HepG2 (cell line): ENCODE measurements around the gene PRR36. TPM values are rescaled to one million over a fixed set of nuclear protein-coding genes. Genes with fewer than 3 reads are reported as not detected.

Experiments used
- ATAC-seq: fragments of 200-7000 bp; cut with Tn5 transposase; 3 replicates; pipeline ENCODE4 v1.9.1; 2020; ENCODE audit warnings: mild to moderate bottlenecking, moderate library complexity
- BruUV-seq: library from RNA; stranded (reverse); fragments of 400-500 nt; replicated peaks from 2 replicates; lab custom pipeline; 2021; lab: Mats Ljungman, UMichigan
- CTCF ChIA-PET: fragments of 300-600 bp; formaldehyde crosslinking; extraction: SDS; loops from one replicate; lab custom pipeline; 2021; ENCODE audit warnings: low total read pairs, inconsistent platforms, low intra/inter-chr PET ratio; lab: Yijun Ruan, JAX
- POLR2A ChIA-PET: fragments of 350-600 bp; sonication (Branson Sonifier 250); formaldehyde crosslinking; loops from one replicate; lab custom pipeline; 2020; ENCODE audit warnings: antibody characterized with exemption, inconsistent platforms; lab: Yijun Ruan, JAX
- DNase-seq: peaks from one replicate; pipeline ENCODE4 v3.0.0-alpha.2; 2015; ENCODE audit warnings: low spot score
- FAIRE-seq: peaks from 3 replicates; lab custom pipeline; 2011; peaks lifted over from hg19 to GRCh38; lab: Jason Lieb, UNC
- H2AFZ ChIP-seq: one replicate; pipeline ENCODE4 v1.6.1; 2011; ENCODE audit warnings: low read length, inconsistent platforms
- H3K27ac ChIP-seq: fragments of 300-600 bp; 3 replicates; pipeline ENCODE4 v1.8.0; 2011; ENCODE audit warnings: mixed run types, mild to moderate bottlenecking, mixed read lengths, low read length, inconsistent platforms; ENCODE audit not compliant: insufficient read depth; ENCODE audit errors: extremely low read length
- H3K27me3 ChIP-seq, 2 experiments: fragments of 200-600 bp in 1 of 2; 2 replicates in 1 of 2; 3 replicates in 1 of 2; pipeline versions ENCODE4 v1.6.0 to v1.8.0; 2011; ENCODE audit warnings: low read length in 2 of 2, mild to moderate bottlenecking in 2 of 2, moderate library complexity in 2 of 2, inconsistent platforms in 1 of 2; ENCODE audit not compliant: insufficient read depth in 2 of 2, control insufficient read depth in 1 of 2
- H3K36me3 ChIP-seq, 2 experiments: fragments of 200-600 bp in 1 of 2; replicated peaks in 1 of 2; 2 replicates in 1 of 2; 3 replicates in 1 of 2; pipeline versions ENCODE4 v1.5.1 to v1.8.0; 2011; ENCODE audit warnings: low read length in 2 of 2, inconsistent platforms in 1 of 2; ENCODE audit not compliant: insufficient read depth in 2 of 2, control insufficient read depth in 1 of 2
- H3K4me1 ChIP-seq: 2 replicates; pipeline ENCODE4 v1.5.1; 2012; ENCODE audit warnings: low read length, inconsistent platforms; ENCODE audit not compliant: insufficient read depth
- H3K4me2 ChIP-seq: 2 replicates; pipeline ENCODE4 v1.6.0; 2011; ENCODE audit warnings: low read depth, low read length, inconsistent platforms
- H3K4me3 ChIP-seq, 3 experiments: fragments of 200-600 bp in 1 of 3; sonication (generic), shearing (Covaris generic) in 1 of 3; replicated peaks in 1 of 3; 2 replicates each; pipeline ENCODE4 v1.5.1; 2011 to 2016; ENCODE audit warnings: low read length in 3 of 3, inconsistent platforms in 2 of 3, low read depth in 2 of 3, mild to moderate bottlenecking in 2 of 3, control low read depth in 1 of 3, mixed read lengths in 1 of 3; ENCODE audit not compliant: insufficient read depth in 1 of 3
- H3K79me2 ChIP-seq: one replicate; pipeline ENCODE4 v1.6.1; 2011; ENCODE audit warnings: low read length, inconsistent platforms; ENCODE audit not compliant: insufficient read depth
- H3K9ac ChIP-seq: 2 replicates; pipeline ENCODE4 v1.6.0; 2011; ENCODE audit warnings: mild to moderate bottlenecking, low read depth, low read length, inconsistent platforms; ENCODE audit not compliant: insufficient read depth
- H3K9me3 ChIP-seq: 2 replicates; pipeline ENCODE4 v1.5.1; 2012; ENCODE audit warnings: mild to moderate bottlenecking, low read length
- H4K20me1 ChIP-seq: 2 replicates; pipeline ENCODE4 v1.6.0; 2011; ENCODE audit warnings: inconsistent platforms, mild to moderate bottlenecking, low read length, moderate library complexity; ENCODE audit not compliant: insufficient read depth
- AGO1 ChIP-seq: fragments of 200-400 bp; formaldehyde crosslinking; IDR thresholded peaks from 2 replicates; pipeline ENCODE4 v1.6.1; 2017; ENCODE audit warnings: mild to moderate bottlenecking, low read depth, low read length, moderate library complexity; ENCODE audit not compliant: poor library complexity, severe bottlenecking
- AKAP8 ChIP-seq: sonication (generic); formaldehyde crosslinking; IDR thresholded peaks from 2 replicates; pipeline ENCODE4 v1.5.1; 2020; ENCODE audit warnings: mild to moderate bottlenecking, missing genetic modification reagents
- ARID2 ChIP-seq: sonication (generic); formaldehyde crosslinking; IDR thresholded peaks from 2 replicates; pipeline ENCODE4 v1.8.1; 2022; ENCODE audit warnings: mild to moderate bottlenecking, missing genetic modification reagents, borderline replicate concordance
- FOSL1 ChIP-seq: sonication (generic); formaldehyde crosslinking; IDR thresholded peaks from 2 replicates; pipeline ENCODE4 v1.9.0; 2021; ENCODE audit warnings: missing genetic modification reagents, borderline replicate concordance
- HNRNPL ChIP-seq: fragments of 200-400 bp; formaldehyde crosslinking; IDR thresholded peaks from 2 replicates; pipeline ENCODE4 v1.6.1; 2017; ENCODE audit warnings: mild to moderate bottlenecking, low read depth, low read length
- HOXA3 ChIP-seq: sonication (generic); formaldehyde crosslinking; IDR thresholded peaks from 2 replicates; pipeline ENCODE4 v1.5.0; 2020; ENCODE audit warnings: missing genetic modification reagents
- MIER3 ChIP-seq: IDR thresholded peaks from 2 replicates; pipeline ENCODE4 v1.6.1; 2016; ENCODE audit warnings: missing compliant biosample characterization, borderline replicate concordance
- POLR2A ChIP-seq, 2 experiments: IDR thresholded peaks; 2 replicates each; pipeline ENCODE4 v1.6.1; 2011; ENCODE audit warnings: low read depth in 2 of 2, low read length in 2 of 2, mild to moderate bottlenecking in 1 of 2, moderate library complexity in 1 of 2; ENCODE audit not compliant: insufficient read depth in 1 of 2
- RBM22 ChIP-seq: fragments of 200-400 bp; formaldehyde crosslinking; optimal IDR thresholded peaks from 2 replicates; pipeline ENCODE3; 2017; ENCODE audit warnings: mild to moderate bottlenecking, low read length, moderate library complexity
- SETDB1 ChIP-seq: sonication (generic); formaldehyde crosslinking; IDR thresholded peaks from 2 replicates; pipeline ENCODE4 v1.5.1; 2020; ENCODE audit warnings: missing genetic modification reagents, mild to moderate bottlenecking, borderline replicate concordance
- TBX3 ChIP-seq: fragments of 450-650 bp; IDR thresholded peaks from 2 replicates; pipeline ENCODE4 v1.6.1; 2017; ENCODE audit warnings: antibody characterized with exemption, mild to moderate bottlenecking, inconsistent platforms, borderline replicate concordance
- ZBTB4 ChIP-seq: sonication (generic); formaldehyde crosslinking; IDR thresholded peaks from 2 replicates; pipeline ENCODE4 v1.4.0; 2020; ENCODE audit warnings: missing genetic modification reagents, mild to moderate bottlenecking, borderline replicate concordance
- ZNF616 ChIP-seq: sonication (generic); formaldehyde crosslinking; IDR thresholded peaks from 2 replicates; pipeline ENCODE4 v1.5.0; 2020; ENCODE audit warnings: low read depth, mild to moderate bottlenecking, missing genetic modification reagents
- WGBS: methylation state at CpG from one replicate; pipeline ENCODE4 v1.1.6; 2017; ENCODE audit warnings: low lambda C conversion rate; 5-methylcytosine and 5-hydroxymethylcytosine counted together
- in situ Hi-C: cut with HindIII; loops from 2 replicates; pipeline ENCODE4 v1.10.0; 2017; ENCODE audit warnings: low pct_unique_long_range_greater_than_20kb; ENCODE audit not compliant: extremely low pct_ligation_motif_present
- intact Hi-C: fragments of 100-400 bp; cut with micrococcal nuclease; formaldehyde crosslinking; loops from one replicate; pipeline ENCODE4 v1.10.0; 2022; ENCODE audit not compliant: unreplicated experiment
- polyA plus RNA-seq, 8 experiments: library from polyadenylated mRNA; depleted of rRNA in 3 of 8; stranded (reverse) in 7 of 8; unstranded in 1 of 8; fragments of >200 nt; fragmentation: Illumina TruSeq in 4 of 8; extraction: Trizol in 4 of 8; gene quantifications; 2 replicates each; pipeline versions ENCODE4 v1.2.1 to v1.2.3, GENCODE V29; 2011 to 2016; ENCODE audit warnings: low read depth in 4 of 8, missing spikeins in 1 of 8, mixed read lengths in 1 of 8; ENCODE audit not compliant: insufficient read depth in 1 of 8
- total RNA-seq, 5 experiments: library from RNA; depleted of rRNA; stranded (reverse); fragments of >200 nt; fragmentation: Illumina TruSeq; extraction: Trizol; gene quantifications; 2 replicates each; pipeline ENCODE4 v1.2.3, GENCODE V29; 2016; ENCODE audit warnings: low read depth in 1 of 5
- TF ChIP-seq, protein P1 (sequence below): sonication (generic); formaldehyde crosslinking; IDR thresholded peaks from 2 replicates; pipeline ENCODE4 v1.9.0; 2021; ENCODE audit warnings: missing genetic modification reagents, mild to moderate bottlenecking, borderline replicate concordance
- TF ChIP-seq, protein P2 (sequence below): sonication (generic); formaldehyde crosslinking; IDR thresholded peaks from 2 replicates; pipeline ENCODE4 v1.4.0; 2020; ENCODE audit warnings: low read depth, mild to moderate bottlenecking, missing genetic modification reagents

The PRR36 gene
- total and polyA plus RNA-seq, 2 of the 13 experiments (the other 11 are each of a cell fraction or from before 2014, with no cell fraction given) = 0.07 to 0.17 TPM

GRCh38 chr19:7915250-7916102 lies 41.3 kb upstream of the PRR36 start (continued):
- TF ChIP-seq SETDB1 (CRISPR knock-in tag) = no peak
- TF ChIP-seq, protein P1, sequence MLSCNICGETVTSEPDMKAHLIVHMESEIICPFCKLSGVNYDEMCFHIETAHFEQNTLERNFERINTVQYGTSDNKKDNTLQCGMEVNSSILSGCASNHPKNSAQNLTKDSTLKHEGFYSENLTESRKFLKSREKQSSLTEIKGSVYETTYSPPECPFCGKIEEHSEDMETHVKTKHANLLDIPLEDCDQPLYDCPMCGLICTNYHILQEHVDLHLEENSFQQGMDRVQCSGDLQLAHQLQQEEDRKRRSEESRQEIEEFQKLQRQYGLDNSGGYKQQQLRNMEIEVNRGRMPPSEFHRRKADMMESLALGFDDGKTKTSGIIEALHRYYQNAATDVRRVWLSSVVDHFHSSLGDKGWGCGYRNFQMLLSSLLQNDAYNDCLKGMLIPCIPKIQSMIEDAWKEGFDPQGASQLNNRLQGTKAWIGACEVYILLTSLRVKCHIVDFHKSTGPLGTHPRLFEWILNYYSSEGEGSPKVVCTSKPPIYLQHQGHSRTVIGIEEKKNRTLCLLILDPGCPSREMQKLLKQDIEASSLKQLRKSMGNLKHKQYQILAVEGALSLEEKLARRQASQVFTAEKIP = no peak
- TF ChIP-seq, protein P2, sequence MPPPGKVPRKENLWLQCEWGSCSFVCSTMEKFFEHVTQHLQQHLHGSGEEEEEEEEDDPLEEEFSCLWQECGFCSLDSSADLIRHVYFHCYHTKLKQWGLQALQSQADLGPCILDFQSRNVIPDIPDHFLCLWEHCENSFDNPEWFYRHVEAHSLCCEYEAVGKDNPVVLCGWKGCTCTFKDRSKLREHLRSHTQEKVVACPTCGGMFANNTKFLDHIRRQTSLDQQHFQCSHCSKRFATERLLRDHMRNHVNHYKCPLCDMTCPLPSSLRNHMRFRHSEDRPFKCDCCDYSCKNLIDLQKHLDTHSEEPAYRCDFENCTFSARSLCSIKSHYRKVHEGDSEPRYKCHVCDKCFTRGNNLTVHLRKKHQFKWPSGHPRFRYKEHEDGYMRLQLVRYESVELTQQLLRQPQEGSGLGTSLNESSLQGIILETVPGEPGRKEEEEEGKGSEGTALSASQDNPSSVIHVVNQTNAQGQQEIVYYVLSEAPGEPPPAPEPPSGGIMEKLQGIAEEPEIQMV (CRISPR knock-in tag) = no peak
- no peak for TF ChIP-seq TBX3
- TF ChIP-seq POLR2A (IDR thresholded peaks at IDR 0.05; ENCODE audit: insufficient read depth in 1 of 2, low read depth in 2 of 2, low read length in 2 of 2) = 0 out of 4 replicates have a peak, but pooled peaks of 1 of the 2 experiments have one; percentile 29

- H3K4me1 ChIP-seq = peaks cover 33% of the 10 kb centered on the region
- no peak for DNase-seq
- H3K79me2 ChIP-seq = no peaks in the 10 kb centered on the region
- in situ Hi-C loops (no loop called here), intact Hi-C loops (no loop called here)
- peak within 1 kb of the TSS; percentile 52; the same call in 1 of the 2 replicates for H3K9ac ChIP-seq
- no peak for ATAC-seq
- H2AFZ ChIP-seq = no peak within 1 kb of the TSS
- H3K27me3 ChIP-seq = no peaks in the 10 kb centered on the region; a peak in 1 of 5 replicates
- 91% methylated on average over 10 of the region's 12 CpGs for WGBS
- ChIA-PET CTCF (no interaction called here), POLR2A (interaction anchor here (1.6 kb wide), 1 partner anchor 27 kb away, joined by 4 read pairs; no protein-coding TSS in a partner anchor)
- no peaks in the 10 kb centered on the region for H4K20me1 ChIP-seq
- peak within 1 kb of the TSS in 1 of 3 experiments; percentile 70; a peak in 2 of 6 replicates for H3K4me3 ChIP-seq
- FAIRE-seq = no peak
- BruUV-seq = no TSS peak
- peaks cover 4 to 20% of the 10 kb centered on the region in 2 experiments; a peak in 3 of 5 replicates for H3K36me3 ChIP-seq
- H3K27ac ChIP-seq = no peak within 1 kb of the TSS
- no peaks in the 10 kb centered on the region for H3K9me3 ChIP-seq
- peak within 1 kb of the TSS; percentile 89 for H3K4me2 ChIP-seq
- TF ChIP-seq ZNF616 (CRISPR knock-in tag) (no peak), FOSL1 (CRISPR knock-in tag) (no peak), MIER3 (CRISPR knock-in tag) (no peak), HOXA3 (CRISPR knock-in tag) (0 out of 2 replicates have a peak, but pooled peaks have one; percentile 6), ZBTB4 (no peak), AGO1 (peak; percentile 92), ARID2 (CRISPR knock-in tag) (no peak), HNRNPL (0 out of 2 replicates have a peak, but pooled peaks have one; percentile 58), RBM22 (peak; percentile 39), AKAP8 (CRISPR knock-in tag) (peak; percentile 76; the same call in 1 of the 2 replicates)
Observed at GRCh38 chr19:7914598-7915045, 40.4 kb upstream of the PRR36 start, which contains the start of gene TGFBR3L. TSS of gene TGFBR3L (plus strand) at chr19:7914830.
